K562 (cell line): ENCODE results near the gene LIN28A. TPM values are rescaled to one million over a fixed set of nuclear protein-coding genes. Genes with fewer than 3 reads are reported as not detected.

Source experiments
- ATAC-seq: fragments of 200-7000 bp; cut with Tn5 transposase; 3 replicates; pipeline ENCODE4 v1.9.1; 2020; ENCODE audit warnings: moderate library complexity
- BruUV-seq: library from RNA; stranded (reverse); fragments of 400-500 nt; replicated peaks from 2 replicates; lab custom pipeline; 2021; lab: Mats Ljungman, UMichigan
- CTCF ChIA-PET: fragments of 300-600 bp; formaldehyde crosslinking; extraction: SDS; loops from one replicate; lab custom pipeline; 2021; ENCODE audit warnings: low intra/inter-chr PET ratio; lab: Yijun Ruan, JAX
- POLR2A ChIA-PET: fragments of 300-600, 350-650 bp; sonication (Branson Sonifier 250); formaldehyde crosslinking; extraction: SDS; loops from one replicate; lab custom pipeline; 2021; ENCODE audit warnings: antibody characterized with exemption, inconsistent platforms; lab: Yijun Ruan, JAX
- DNase-seq, 4 experiments: peaks; one replicate each; pipeline versions ENCODE4 v3.0.0 to v3.0.0-alpha.2; 2011 to 2018; ENCODE audit warnings: low spot score in 3 of 4, mixed read lengths in 3 of 4; ENCODE audit errors: extremely low read depth in 1 of 4
- FAIRE-seq: peaks from 2 replicates; lab custom pipeline; 2011; peaks lifted over from hg19 to GRCh38; lab: Jason Lieb, UNC
- H2AFZ ChIP-seq: 2 replicates; pipeline ENCODE4 v1.6.0; 2011; ENCODE audit warnings: low read depth, low read length, control low read depth, inconsistent platforms
- H3K27ac ChIP-seq: fragments of 200-600 bp; 3 replicates; pipeline ENCODE4 v1.8.0; 2011; ENCODE audit warnings: low read depth, mild to moderate bottlenecking, control low read depth, inconsistent platforms, low read length, moderate library complexity, mixed read lengths; ENCODE audit errors: extremely low read depth
- H3K27me3 ChIP-seq, 2 experiments: fragments of 300-600 bp in 1 of 2; 2 replicates in 1 of 2; 3 replicates in 1 of 2; pipeline versions ENCODE4 v1.6.0 to v1.8.0; 2011; ENCODE audit warnings: inconsistent platforms in 2 of 2, low read length in 2 of 2, mild to moderate bottlenecking in 1 of 2, mixed read lengths in 1 of 2, moderate library complexity in 1 of 2; ENCODE audit not compliant: control insufficient read depth in 2 of 2, insufficient read depth in 2 of 2
- H3K36me3 ChIP-seq: fragments of 300-600 bp; 3 replicates; pipeline ENCODE4 v1.8.0; 2011; ENCODE audit warnings: mild to moderate bottlenecking, low read length, inconsistent platforms; ENCODE audit not compliant: control insufficient read depth, insufficient read depth
- H3K4me1 ChIP-seq, 2 experiments: fragments of 200-600 bp in 1 of 2; replicated peaks in 1 of 2; 2 replicates in 1 of 2; 3 replicates in 1 of 2; pipeline versions ENCODE4 v1.5.1 to v1.8.0; 2011; ENCODE audit warnings: inconsistent platforms in 2 of 2, low read length in 2 of 2, mild to moderate bottlenecking in 1 of 2, mixed read lengths in 1 of 2, moderate library complexity in 1 of 2; ENCODE audit not compliant: control insufficient read depth in 2 of 2, insufficient read depth in 2 of 2
- H3K4me2 ChIP-seq: 2 replicates; pipeline ENCODE4 v1.6.1; 2011; ENCODE audit warnings: low read length, control low read depth, inconsistent platforms, mixed read lengths; ENCODE audit not compliant: insufficient read depth
- H3K4me3 ChIP-seq: fragments of 200-600 bp; sonication (generic), shearing (Covaris generic); 2 replicates; pipeline ENCODE4 v1.5.1; 2016; ENCODE audit warnings: control low read depth, inconsistent platforms
- H3K79me2 ChIP-seq: fragments of 200-600 bp; 3 replicates; pipeline ENCODE4 v1.8.0; 2011; ENCODE audit warnings: low read length, inconsistent platforms; ENCODE audit not compliant: control insufficient read depth, insufficient read depth
- H3K9ac ChIP-seq, 2 experiments: 2 replicates each; pipeline versions ENCODE4 v1.6.0 to v1.6.1; 2011; ENCODE audit warnings: low read depth in 2 of 2, low read length in 2 of 2, control low read depth in 1 of 2, inconsistent platforms in 1 of 2, mild to moderate bottlenecking in 1 of 2, mixed read lengths in 1 of 2; ENCODE audit not compliant: insufficient read depth in 1 of 2
- H3K9me1 ChIP-seq: one replicate; pipeline ENCODE4 v1.6.0; 2011; ENCODE audit warnings: inconsistent platforms, mild to moderate bottlenecking, low read length, moderate library complexity; ENCODE audit not compliant: control insufficient read depth, insufficient read depth
- H3K9me3 ChIP-seq: replicated peaks from 2 replicates; pipeline ENCODE4 v1.5.1; 2011; ENCODE audit warnings: low read depth, low read length, inconsistent platforms; ENCODE audit not compliant: control insufficient read depth, insufficient read depth
- H4K20me1 ChIP-seq: replicated peaks from 2 replicates; pipeline ENCODE4 v1.6.1; 2011; ENCODE audit warnings: low read length, inconsistent platforms, mixed read lengths; ENCODE audit not compliant: control insufficient read depth, insufficient read depth
- CREM ChIP-seq: IDR thresholded peaks from 2 replicates; pipeline ENCODE4 v1.6.1; 2014; ENCODE audit warnings: antibody characterized with exemption, low read depth
- EZH2 ChIP-seq: IDR thresholded peaks from 2 replicates; pipeline ENCODE4 v1.6.1; 2012; ENCODE audit warnings: low read depth, mild to moderate bottlenecking, inconsistent platforms, low read length, borderline replicate concordance
- HMGN3 ChIP-seq: IDR thresholded peaks from 2 replicates; pipeline ENCODE4 v1.6.1; 2011; ENCODE audit warnings: borderline replicate concordance, low read depth, mild to moderate bottlenecking, mixed read lengths, low read length; ENCODE audit not compliant: insufficient read length; ENCODE audit errors: extremely low read depth
- HNRNPLL ChIP-seq: fragments of 200-400 bp; formaldehyde crosslinking; IDR thresholded peaks from 2 replicates; pipeline ENCODE4 v1.6.1; 2017; ENCODE audit warnings: low read length, low read depth, mild to moderate bottlenecking; ENCODE audit not compliant: poor library complexity, severe bottlenecking
- ILK ChIP-seq: fragments of 450-650 bp; IDR thresholded peaks from 2 replicates; pipeline ENCODE4 v1.6.1; 2016; ENCODE audit warnings: missing genetic modification characterization, low read depth, mild to moderate bottlenecking, missing compliant biosample characterization, moderate library complexity, borderline replicate concordance
- KDM4B ChIP-seq, 2 experiments: fragments of 450-650 bp in 1 of 2; sonication (generic) in 1 of 2; IDR thresholded peaks; 2 replicates each; pipeline ENCODE4 v1.6.1; 2016 to 2017; ENCODE audit warnings: borderline replicate concordance in 2 of 2, antibody characterized with exemption in 1 of 2, low read depth in 1 of 2, mild to moderate bottlenecking in 1 of 2
- MTA1 ChIP-seq: fragments of 450-650 bp; IDR thresholded peaks from 2 replicates; pipeline ENCODE4 v1.6.1; 2017; ENCODE audit warnings: borderline replicate concordance
- PBX2 ChIP-seq, 2 experiments: IDR thresholded peaks in 1 of 2; conservative IDR thresholded peaks in 1 of 2; 2 replicates each; pipeline ENCODE4 v1.6.1; 2016; ENCODE audit warnings: low read depth in 2 of 2, mild to moderate bottlenecking in 1 of 2, missing compliant biosample characterization in 1 of 2, missing genetic modification characterization in 1 of 2, moderate library complexity in 1 of 2
- SMC3 ChIP-seq: conservative IDR thresholded peaks from 2 replicates; pipeline ENCODE4 v1.6.1; 2011; ENCODE audit warnings: low read depth, low read length, improper control_type of control experiment; ENCODE audit not compliant: insufficient read depth
- STAT5B ChIP-seq: fragments of 250-450 bp; sonication (Bioruptor Pico); IDR thresholded peaks from 2 replicates; pipeline ENCODE4 v1.8.0; 2021; ENCODE audit warnings: mild to moderate bottlenecking, inconsistent platforms
- TCF7L2 ChIP-seq: fragments of 150-350 bp; IDR thresholded peaks from 2 replicates; pipeline ENCODE4 v1.6.1; 2016; ENCODE audit warnings: low read depth, mild to moderate bottlenecking, low read length, moderate library complexity
- XRCC4 ChIP-seq: IDR thresholded peaks from one replicate; pipeline ENCODE4 v1.6.1; 2011; ENCODE audit not compliant: insufficient read depth, insufficient read length; ENCODE audit errors: extremely low read depth
- ZBTB5 ChIP-seq: fragments of 450-650 bp; IDR thresholded peaks from 2 replicates; pipeline ENCODE4 v1.6.1; 2017; ENCODE audit warnings: antibody characterized with exemption
- ZC3H8 ChIP-seq: fragments of 450-650 bp; IDR thresholded peaks from 2 replicates; pipeline ENCODE4 v1.6.1; 2017
- ZFPM2 ChIP-seq: fragments of 250-450 bp; sonication (Bioruptor Pico); IDR thresholded peaks from 2 replicates; pipeline ENCODE4 v1.5.1; 2022; ENCODE audit warnings: mild to moderate bottlenecking
- WGBS: fragments of 100-300 bp; shearing (Covaris generic); methylation state at CpG from one replicate; pipeline ENCODE4 v1.1.6; 2016; ENCODE audit warnings: low coverage, mixed read lengths; ENCODE audit not compliant: insufficient coverage; ENCODE audit errors: missing lambda C conversion rate; 5-methylcytosine and 5-hydroxymethylcytosine counted together
- in situ Hi-C: fragments of 300-500 bp; cut with MboI; formaldehyde crosslinking; loops from 4 replicates; pipeline ENCODE4 v1.15.0; 2018; ENCODE audit warnings: inconsistent platforms, mixed read lengths
- intact Hi-C: fragments of 100-400 bp; cut with micrococcal nuclease; formaldehyde crosslinking; loops from 2 replicates; pipeline ENCODE4 v1.14.2; 2022
- polyA plus RNA-seq, 8 experiments: library from polyadenylated mRNA; depleted of rRNA in 4 of 8; stranded (reverse) in 5 of 8; unstranded in 3 of 8; fragments of >200 nt; fragmentation: Nextera tagmentation in 2 of 8; fragmentation: Illumina TruSeq in 1 of 8; extraction: Ambion mirVana in 2 of 8; extraction: Trizol in 1 of 8; gene quantifications; 2 replicates each; pipeline versions ENCODE4 v1.2.1 to v1.2.3, GENCODE V29; 2011 to 2014; ENCODE audit warnings: inconsistent platforms in 1 of 8, missing spikeins in 1 of 8
- total RNA-seq, 7 experiments: library from RNA; depleted of rRNA in 6 of 7; stranded (reverse); fragments of >200 nt in 6 of 7; fragmentation: Illumina TruSeq in 2 of 7; extraction: Trizol in 2 of 7; gene quantifications; 2 replicates each; pipeline versions ENCODE4 v1.2.1 to v1.2.3, GENCODE V29; 2011 to 2021; ENCODE audit warnings: low replicate concordance in 1 of 7

The LIN28A gene
- total and polyA plus RNA-seq, 9 of the 15 experiments (the other 6 are each of a cell fraction or from before 2014, with no cell fraction given): 0.80 to 5.4 (median 3.9) TPM

GRCh38 chr1:26363549-26364448 is 46.8 kb upstream of the LIN28A start:
- Histone ChIP-seq H3K27me3 (no peaks in the 10 kb centered on the region; a peak in 1 of 5 replicates), H3K27ac (no peak overlapping the region), H4K20me1 (no peaks in the 10 kb centered on the region), H3K79me2 (no peaks in the 10 kb centered on the region), H3K4me1 (peaks cover 4 to 34% of the 10 kb centered on the region in 2 experiments; a peak in 4 of 5 replicates), H3K4me3 (no peak overlapping the region), H3K36me3 (no peaks in the 10 kb centered on the region), H3K9me3 (no peaks in the 10 kb centered on the region), H3K9ac (no peak overlapping the region; a peak in 2 of 4 replicates), H2AFZ (peak overlapping the region; percentile 79), H3K4me2 (no peak overlapping the region; the same call in 1 of the 2 replicates), H3K9me1 (no peaks in the 10 kb centered on the region)
- ATAC-seq: peak; percentile 96
- WGBS: 16% methylated on average over 26 of the region's 26 CpGs
- peak; percentile 95 for FAIRE-seq
- in situ Hi-C loops: no loop called here
- no TSS peak for BruUV-seq
- POLR2A ChIA-PET: interaction anchor here (0.6 to 2.1 kb wide), 5 partner anchors 10 to 91 kb away, joined by 3 to 14 read pairs (median 5); partner anchors contain the start of gene CRYBG2
- intact Hi-C loops: loop anchor here (1.0 to 2.0 kb wide), 3 partner anchors 35 to 76 kb away; no protein-coding TSS in a partner anchor
- CTCF ChIA-PET: interaction anchor here (0.7 to 2.6 kb wide), 6 partner anchors 15 to 196 kb away, joined by 3 to 20 read pairs (median 4); partner anchors contain the start of gene SH3BGRL3
- peak; percentile 88 to 95 (median 90) for DNase-seq
- TF ChIP-seq PBX2 (CRISPR knock-in tag; IDR thresholded peaks at IDR 0.05; ENCODE audit: low read depth) (no peak), PBX2 (tag; conservative IDR thresholded peaks at IDR 0.05; ENCODE audit: low read depth) (no peak), XRCC4 (no peak), ZBTB5 (no peak), EZH2 (no peak), HNRNPLL (peak; percentile 67), CREM (peak; percentile 61), MTA1 (no peak), ZC3H8 (no peak), SMC3 (peak; percentile 96), KDM4B (IDR thresholded peaks at IDR 0.05; ENCODE audit: borderline replicate concordance in 2 of 2, low read depth in 1 of 2) (0 out of 4 replicates have a peak, but pooled peaks of 1 of the 2 experiments have one; percentile 43), ILK (tag) (no peak), TCF7L2 (no peak), ZFPM2 (CRISPR knock-in tag) (no peak), HMGN3 (no peak), STAT5B (CRISPR knock-in tag) (no peak)
